ENCODE data around the gene DHCR24. TPM values are rescaled to one million over a fixed set of nuclear protein-coding genes. Genes with fewer than 3 reads are reported as not detected.

Gene DHCR24
- total and polyA plus RNA-seq, 2 of the 13 experiments (the other 11 are each of a cell fraction or from before 2014, with no cell fraction given): 374 to 448 TPM

DNA sequence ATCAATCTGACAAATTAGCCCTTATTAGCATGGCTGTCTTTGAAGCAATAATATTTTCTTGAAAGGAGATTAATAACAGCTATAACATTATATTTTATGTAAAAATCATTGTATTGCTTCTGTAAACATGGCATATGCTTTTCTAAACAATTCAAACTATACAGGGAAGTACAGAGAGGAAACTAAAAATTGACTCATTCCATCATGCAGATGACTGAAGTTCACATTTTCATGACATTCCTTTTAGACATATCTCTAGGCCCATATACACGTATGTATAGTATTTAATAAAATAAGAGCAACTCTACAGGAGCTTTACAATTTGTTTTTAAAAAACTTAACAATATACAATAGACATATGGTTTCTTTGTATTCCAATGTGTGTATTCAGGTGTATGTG, 5.6 kb upstream of the DHCR24 start:
- in situ Hi-C loops (cut with HindIII; ENCODE audit: extremely low pct_ligation_motif_present, low pct_unique_long_range_greater_than_20kb): no loop called here
- Histone ChIP-seq H4K20me1 (ENCODE audit: insufficient read depth, low read length) (no peaks in the 10 kb centered on the region), H2AFZ (ENCODE audit: low read length) (no peak overlapping the region), H3K27ac (ENCODE audit: extremely low read length, insufficient read depth, low read length) (no peak overlapping the region), H3K36me3 (replicated peaks in 1 of 2; ENCODE audit: control insufficient read depth in 1 of 2, insufficient read depth in 2 of 2, low read length in 2 of 2) (no peaks in the 10 kb centered on the region), H3K79me2 (ENCODE audit: insufficient read depth, low read length) (peaks cover 4% of the 10 kb centered on the region), H3K4me1 (ENCODE audit: insufficient read depth, low read length) (peaks cover 61% of the 10 kb centered on the region), H3K27me3 (ENCODE audit: control insufficient read depth in 1 of 2, insufficient read depth in 2 of 2, low read length in 2 of 2) (no peaks in the 10 kb centered on the region; a peak in 1 of 5 replicates), H3K4me2 (ENCODE audit: low read depth, low read length) (no peak overlapping the region), H3K9ac (ENCODE audit: insufficient read depth, low read depth, low read length) (no peak overlapping the region), H3K9me3 (ENCODE audit: low read length) (no peaks in the 10 kb centered on the region), H3K4me3 (replicated peaks in 1 of 3; ENCODE audit: insufficient read depth in 1 of 3, low read depth in 2 of 3, low read length in 3 of 3) (no peak overlapping the region)
- WGBS (ENCODE audit: low lambda C conversion rate): 82% methylated on average over 1 of the region's 1 CpG
- no TSS peak for BruUV-seq (replicated peaks)
- FAIRE-seq: no peak
- ChIA-PET CTCF (ENCODE audit: low intra/inter-chr PET ratio, low total read pairs) (no interaction called here), POLR2A (interaction anchor here (0.6 kb wide), 1 partner anchor 14 kb away, joined by 3 read pairs; no protein-coding TSS in a partner anchor)
- DNase-seq (ENCODE audit: low spot score): no peak
- no peak for ATAC-seq
- intact Hi-C loops (cut with micrococcal nuclease; ENCODE audit: unreplicated experiment): no loop called here
- no peak for TF ChIP-seq ZFP82 (CRISPR knock-in tag; IDR thresholded peaks at IDR 0.05; ENCODE audit: borderline replicate concordance)
- no peak for TF ChIP-seq SP1 (IDR thresholded peaks at IDR 0.05)
- no peak for TF ChIP-seq SP1 (CRISPR knock-in tag; IDR thresholded peaks at IDR 0.05)
- TF ChIP-seq MEIS1 (CRISPR knock-in tag; IDR thresholded peaks at IDR 0.05; ENCODE audit: borderline replicate concordance): no peak
- no peak for TF ChIP-seq ARNT (IDR thresholded peaks at IDR 0.05)
- TF ChIP-seq, protein P1, sequence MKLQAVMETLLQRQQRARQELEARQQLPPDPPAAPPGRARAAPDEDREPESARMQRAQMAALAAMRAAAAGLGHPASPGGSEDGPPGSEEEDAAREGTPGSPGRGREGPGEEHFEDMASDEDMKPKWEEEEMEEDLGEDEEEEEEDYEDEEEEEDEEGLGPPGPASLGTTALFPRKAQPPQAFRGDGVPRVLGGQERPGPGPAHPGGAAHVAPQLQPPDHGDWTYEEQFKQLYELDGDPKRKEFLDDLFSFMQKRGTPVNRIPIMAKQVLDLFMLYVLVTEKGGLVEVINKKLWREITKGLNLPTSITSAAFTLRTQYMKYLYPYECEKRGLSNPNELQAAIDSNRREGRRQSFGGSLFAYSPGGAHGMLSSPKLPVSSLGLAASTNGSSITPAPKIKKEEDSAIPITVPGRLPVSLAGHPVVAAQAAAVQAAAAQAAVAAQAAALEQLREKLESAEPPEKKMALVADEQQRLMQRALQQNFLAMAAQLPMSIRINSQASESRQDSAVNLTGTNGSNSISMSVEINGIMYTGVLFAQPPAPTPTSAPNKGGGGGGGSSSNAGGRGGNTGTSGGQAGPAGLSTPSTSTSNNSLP (IDR thresholded peaks at IDR 0.05; ENCODE audit: low read depth, low read length): no peak
- TF ChIP-seq FOXM1 (CRISPR knock-in tag; IDR thresholded peaks at IDR 0.05): no peak
- no peak for TF ChIP-seq BCL6 (CRISPR knock-in tag; IDR thresholded peaks at IDR 0.05)
- TF ChIP-seq MED13 (CRISPR knock-in tag; IDR thresholded peaks at IDR 0.05): no peak
- TF ChIP-seq, protein P2, sequence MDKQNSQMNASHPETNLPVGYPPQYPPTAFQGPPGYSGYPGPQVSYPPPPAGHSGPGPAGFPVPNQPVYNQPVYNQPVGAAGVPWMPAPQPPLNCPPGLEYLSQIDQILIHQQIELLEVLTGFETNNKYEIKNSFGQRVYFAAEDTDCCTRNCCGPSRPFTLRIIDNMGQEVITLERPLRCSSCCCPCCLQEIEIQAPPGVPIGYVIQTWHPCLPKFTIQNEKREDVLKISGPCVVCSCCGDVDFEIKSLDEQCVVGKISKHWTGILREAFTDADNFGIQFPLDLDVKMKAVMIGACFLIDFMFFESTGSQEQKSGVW (CRISPR knock-in tag; IDR thresholded peaks at IDR 0.05; ENCODE audit: borderline replicate concordance): no peak
- no peak for TF ChIP-seq MLXIP (CRISPR knock-in tag; IDR thresholded peaks at IDR 0.05; ENCODE audit: borderline replicate concordance)
- no peak for TF ChIP-seq ZNF512B (CRISPR knock-in tag; IDR thresholded peaks at IDR 0.05; ENCODE audit: borderline replicate concordance)
- no peak for TF ChIP-seq NRL (CRISPR knock-in tag; IDR thresholded peaks at IDR 0.05; ENCODE audit: borderline replicate concordance)

Measured in HepG2 (cell line).